ENCODE data around the gene RUSF1. TPM values are rescaled to one million over a fixed set of nuclear protein-coding genes. Genes with fewer than 3 reads are reported as not detected.
A peak's percentile ranks its signal among the peaks of the same experiment; 100 is the strongest.
"Not testable (repeated sequence)": the region's sequence is repeated elsewhere in the genome, so short reads cannot be mapped to it uniquely, and the experiment has no call there.

RUSF1 gene
- total and polyA plus RNA-seq, 2 donors (not counting 1 experiment from before 2014, with no cell fraction given): 23.1 to 41.8 TPM

DNA sequence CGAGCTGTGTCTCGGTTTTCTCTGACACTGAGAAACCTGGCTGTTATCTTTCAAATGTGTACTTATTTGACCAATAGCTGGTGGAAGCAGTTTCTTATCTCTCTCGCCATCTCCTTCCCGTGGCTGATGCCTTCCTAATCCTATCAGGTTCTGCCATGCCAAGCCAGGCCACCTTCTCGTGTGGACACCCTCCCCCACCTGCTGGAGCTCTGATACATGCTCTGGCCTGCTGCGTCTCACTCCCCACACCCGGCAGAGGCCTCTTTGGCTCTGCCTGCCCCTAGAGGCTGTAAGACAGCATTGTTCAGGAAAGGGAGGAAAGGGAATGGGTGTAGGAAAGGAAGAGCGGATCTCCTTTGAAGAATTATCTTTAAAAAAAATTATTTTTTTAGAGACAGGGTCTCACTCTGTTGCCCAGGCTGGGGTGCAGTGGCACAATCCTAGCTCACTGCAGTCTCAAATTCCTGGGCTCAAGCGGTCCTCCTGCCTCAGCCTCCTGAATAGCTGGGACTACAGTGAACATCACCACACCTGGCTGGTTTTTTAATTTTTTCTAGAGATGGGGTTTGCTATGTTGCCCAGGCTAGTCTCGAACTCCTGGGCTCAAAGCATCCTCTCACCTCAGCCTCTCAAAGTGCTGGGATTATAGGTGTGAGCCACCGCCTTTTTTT lies 56.4 kb downstream of the RUSF1 start:
- H3K9me3 ChIP-seq (ENCODE audit: control insufficient read depth, insufficient read depth, low read depth, low read length): no peaks in the 10 kb centered on the region
- DNase-seq (ENCODE audit: low read depth in 2 of 2): peak; percentile 72 to 78
- H2AFZ ChIP-seq (ENCODE audit: low read length): no peak overlapping the region
- H3K27ac ChIP-seq (ENCODE audit: insufficient read depth, low read length): peak overlapping the region; percentile 91
- H3K36me3 ChIP-seq (ENCODE audit: control insufficient read depth, insufficient read depth, low read length): no peaks in the 10 kb centered on the region
- peaks cover 21% of the 10 kb centered on the region for H3K79me2 ChIP-seq (ENCODE audit: control insufficient read depth, insufficient read depth, low read length)
- no peaks in the 10 kb centered on the region for H4K20me1 ChIP-seq (ENCODE audit: control insufficient read depth, extremely low read depth, insufficient read depth, low read length)
- no peak overlapping the region for H3K4me3 ChIP-seq (replicated peaks in 1 of 4; ENCODE audit: control extremely low read depth in 1 of 4, insufficient read depth in 1 of 4, low read depth in 3 of 4, low read length in 4 of 4)
- no peaks in the 10 kb centered on the region for H3K27me3 ChIP-seq (ENCODE audit: control insufficient read depth, insufficient read depth, low read length)
- peaks cover 20% of the 10 kb centered on the region for H3K4me1 ChIP-seq (ENCODE audit: control insufficient read depth, extremely low read depth, insufficient read depth, low read length)
- H3K9ac ChIP-seq (ENCODE audit: insufficient read depth, low read length): no peak overlapping the region
- TF ChIP-seq, protein P1, sequence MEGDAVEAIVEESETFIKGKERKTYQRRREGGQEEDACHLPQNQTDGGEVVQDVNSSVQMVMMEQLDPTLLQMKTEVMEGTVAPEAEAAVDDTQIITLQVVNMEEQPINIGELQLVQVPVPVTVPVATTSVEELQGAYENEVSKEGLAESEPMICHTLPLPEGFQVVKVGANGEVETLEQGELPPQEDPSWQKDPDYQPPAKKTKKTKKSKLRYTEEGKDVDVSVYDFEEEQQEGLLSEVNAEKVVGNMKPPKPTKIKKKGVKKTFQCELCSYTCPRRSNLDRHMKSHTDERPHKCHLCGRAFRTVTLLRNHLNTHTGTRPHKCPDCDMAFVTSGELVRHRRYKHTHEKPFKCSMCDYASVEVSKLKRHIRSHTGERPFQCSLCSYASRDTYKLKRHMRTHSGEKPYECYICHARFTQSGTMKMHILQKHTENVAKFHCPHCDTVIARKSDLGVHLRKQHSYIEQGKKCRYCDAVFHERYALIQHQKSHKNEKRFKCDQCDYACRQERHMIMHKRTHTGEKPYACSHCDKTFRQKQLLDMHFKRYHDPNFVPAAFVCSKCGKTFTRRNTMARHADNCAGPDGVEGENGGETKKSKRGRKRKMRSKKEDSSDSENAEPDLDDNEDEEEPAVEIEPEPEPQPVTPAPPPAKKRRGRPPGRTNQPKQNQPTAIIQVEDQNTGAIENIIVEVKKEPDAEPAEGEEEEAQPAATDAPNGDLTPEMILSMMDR (conservative IDR thresholded peaks at IDR 0.05 in 1 of 2, IDR thresholded peaks at IDR 0.05 in 1 of 2; ENCODE audit: low read depth in 1 of 2, low read length in 2 of 2): peak; percentile 62 to 79
- TF ChIP-seq EZH2 (IDR thresholded peaks at IDR 0.05; ENCODE audit: low read length, missing control alignments): no peak
- H3K4me2 ChIP-seq (ENCODE audit: extremely low read depth, insufficient read depth, low read length): peak overlapping the region; percentile 42

GRCh38 chr16:31451201-31451600 lies 57.0 kb downstream of the RUSF1 start:
- Histone ChIP-seq H2AFZ (ENCODE audit: low read length) (no peak overlapping the region), H3K4me3 (replicated peaks in 1 of 4; ENCODE audit: control extremely low read depth in 1 of 4, insufficient read depth in 1 of 4, low read depth in 3 of 4, low read length in 4 of 4) (no peak overlapping the region), H4K20me1 (ENCODE audit: control insufficient read depth, extremely low read depth, insufficient read depth, low read length) (no peaks in the 10 kb centered on the region), H3K9me3 (ENCODE audit: control insufficient read depth, insufficient read depth, low read depth, low read length) (no peaks in the 10 kb centered on the region), H3K9ac (ENCODE audit: insufficient read depth, low read length) (no peak overlapping the region), H3K27ac (ENCODE audit: insufficient read depth, low read length) (no peak overlapping the region), H3K4me2 (ENCODE audit: extremely low read depth, insufficient read depth, low read length) (no peak overlapping the region), H3K79me2 (ENCODE audit: control insufficient read depth, insufficient read depth, low read length) (peaks cover 16% of the 10 kb centered on the region), H3K4me1 (ENCODE audit: control insufficient read depth, extremely low read depth, insufficient read depth, low read length) (peaks cover 20% of the 10 kb centered on the region), H3K36me3 (ENCODE audit: control insufficient read depth, insufficient read depth, low read length) (no peaks in the 10 kb centered on the region), H3K27me3 (ENCODE audit: control insufficient read depth, insufficient read depth, low read length) (no peaks in the 10 kb centered on the region)
- TF ChIP-seq, protein P1 (conservative IDR thresholded peaks at IDR 0.05 in 1 of 2, IDR thresholded peaks at IDR 0.05 in 1 of 2; ENCODE audit: low read depth in 1 of 2, low read length in 2 of 2): no peak
- TF ChIP-seq EZH2 (IDR thresholded peaks at IDR 0.05; ENCODE audit: low read length, missing control alignments): no peak
- DNase-seq (ENCODE audit: low read depth in 2 of 2): no peak

DNA sequence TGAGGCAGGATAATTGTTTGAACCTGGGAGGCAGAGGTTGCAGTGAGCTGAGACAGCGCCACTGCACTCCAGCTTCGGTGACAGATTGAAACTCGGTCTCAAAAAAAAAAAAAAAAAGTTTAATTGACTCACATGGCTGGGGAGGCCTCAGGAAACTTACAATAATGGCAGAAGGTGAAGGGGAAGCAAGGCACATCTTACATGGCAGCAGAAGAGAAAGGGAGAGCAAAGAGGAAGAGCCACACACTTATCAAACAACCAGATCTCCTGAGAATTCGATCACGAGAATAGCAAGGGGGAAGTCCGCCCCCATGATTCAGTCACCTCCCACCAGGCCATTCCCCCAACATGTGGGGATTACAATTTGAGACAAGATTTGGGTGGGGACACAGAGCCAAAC lies 62.3 kb downstream of the RUSF1 start:
- not testable (repeated sequence) for H3K9me3 ChIP-seq (ENCODE audit: control insufficient read depth, insufficient read depth, low read depth, low read length); H3K79me2 ChIP-seq (ENCODE audit: control insufficient read depth, insufficient read depth, low read length); H3K9ac ChIP-seq (ENCODE audit: insufficient read depth, low read length); H3K4me3 ChIP-seq (replicated peaks in 1 of 4; ENCODE audit: control extremely low read depth in 1 of 4, insufficient read depth in 1 of 4, low read depth in 3 of 4, low read length in 4 of 4); H4K20me1 ChIP-seq (ENCODE audit: control insufficient read depth, extremely low read depth, insufficient read depth, low read length); H3K36me3 ChIP-seq (ENCODE audit: control insufficient read depth, insufficient read depth, low read length); H3K4me2 ChIP-seq (ENCODE audit: extremely low read depth, insufficient read depth, low read length); H3K27ac ChIP-seq (ENCODE audit: insufficient read depth, low read length); DNase-seq (ENCODE audit: low read depth in 2 of 2); H3K4me1 ChIP-seq (ENCODE audit: control insufficient read depth, extremely low read depth, insufficient read depth, low read length); H2AFZ ChIP-seq (ENCODE audit: low read length); H3K27me3 ChIP-seq (ENCODE audit: control insufficient read depth, insufficient read depth, low read length)
